ENCODE data around the gene SMIM36.
"Not testable (repeated sequence)": the region's sequence is repeated elsewhere in the genome, so short reads cannot be mapped to it uniquely, and the experiment has no call there.

The SMIM36 gene

DNA sequence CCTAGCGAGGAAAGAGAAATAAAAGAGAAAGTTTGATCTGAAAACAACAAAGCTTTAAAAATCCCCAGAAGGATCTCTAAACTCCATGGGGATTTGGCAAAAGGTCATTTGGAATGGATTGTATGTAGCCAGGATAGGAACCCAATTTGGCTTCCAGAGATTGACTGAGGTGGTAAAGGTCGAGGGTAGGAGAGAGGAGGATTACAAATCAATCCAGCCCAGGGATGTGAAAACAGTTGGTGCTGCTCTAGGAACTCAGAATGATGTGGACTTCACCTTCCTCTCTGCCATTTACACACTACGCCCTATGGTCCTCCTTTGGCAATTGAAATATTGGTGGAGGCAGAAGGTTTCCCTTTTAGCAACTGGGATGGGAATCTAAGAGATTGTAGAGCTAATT lies 18.8 kb upstream of the SMIM36 start:
- no peak overlapping the region for H3K27ac ChIP-seq (ENCODE audit: low read depth, low read length)
- no peaks in the 10 kb centered on the region for H3K27me3 ChIP-seq (ENCODE audit: low read length)

DNA sequence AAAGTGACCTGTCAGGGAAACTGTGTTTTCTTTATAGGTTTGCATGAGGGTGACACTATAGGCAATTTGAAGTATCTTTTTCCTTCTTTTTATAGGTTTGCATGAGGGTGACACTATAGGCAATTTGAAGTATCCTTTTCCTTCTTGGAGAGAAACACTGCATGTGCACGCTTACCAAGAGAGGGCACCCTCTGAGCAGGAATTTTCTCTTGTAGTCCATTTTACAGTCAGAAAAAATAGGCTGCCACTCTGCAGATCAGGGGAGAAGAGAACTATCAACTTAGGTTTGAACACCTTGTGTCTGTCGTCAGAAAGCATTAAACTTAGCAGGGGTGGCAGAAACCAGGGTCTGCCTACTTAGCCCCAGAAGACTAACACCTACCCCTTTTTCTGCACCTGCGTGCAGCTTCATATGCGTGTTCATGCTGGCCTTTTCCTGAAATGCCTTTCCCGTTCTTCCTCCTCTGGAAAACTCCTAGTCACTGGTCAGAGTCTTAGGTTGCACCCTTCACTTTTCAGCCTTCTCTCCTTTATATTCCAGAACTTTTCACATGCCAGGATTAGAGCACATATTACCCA lies 16.4 kb upstream of the SMIM36 start:
- H3K9ac ChIP-seq (ENCODE audit: low read length), result no peak overlapping the region
- no peak overlapping the region for H3K27ac ChIP-seq (ENCODE audit: low read depth, low read length)
- no peaks in the 10 kb centered on the region for H3F3A ChIP-seq (ENCODE audit: insufficient read depth)
- H3K4me2 ChIP-seq (ENCODE audit: low read depth, low read length, poor library complexity, severe bottlenecking), result no peak overlapping the region
- H2AFZ ChIP-seq (ENCODE audit: low read depth, low read length, severe bottlenecking), result no peak overlapping the region
- no peaks in the 10 kb centered on the region for H3K9me2 ChIP-seq (replicated peaks; ENCODE audit: insufficient read depth, low read length)
- H3K4me3 ChIP-seq (ENCODE audit: insufficient read depth, low read length, poor library complexity, severe bottlenecking), result no peak overlapping the region
- H3K79me2 ChIP-seq (ENCODE audit: insufficient read depth, low read length), result no peaks in the 10 kb centered on the region
- H4K20me1 ChIP-seq (ENCODE audit: low read depth, low read length), result no peaks in the 10 kb centered on the region
- TF ChIP-seq CTCF (IDR thresholded peaks at IDR 0.05; ENCODE audit: insufficient read depth, low read length, poor library complexity, severe bottlenecking) (no peak), EZH2phosphoT487 (conservative IDR thresholded peaks at IDR 0.05; ENCODE audit: low read length) (no peak)
- no peaks in the 10 kb centered on the region for H3K36me3 ChIP-seq (ENCODE audit: low read length)
- no peaks in the 10 kb centered on the region for H3K9me3 ChIP-seq (ENCODE audit: insufficient read depth, low read length)
- no peaks in the 10 kb centered on the region for H3K27me3 ChIP-seq (ENCODE audit: low read length)

More for the DNA sequence above, 18.8 kb upstream of the SMIM36 start:
- Histone ChIP-seq H3K36me3 (ENCODE audit: low read length) (no peaks in the 10 kb centered on the region), H3K79me2 (ENCODE audit: insufficient read depth, low read length) (no peaks in the 10 kb centered on the region), H3K9me2 (replicated peaks; ENCODE audit: insufficient read depth, low read length) (no peaks in the 10 kb centered on the region), H2AFZ (ENCODE audit: low read depth, low read length, severe bottlenecking) (no peak overlapping the region), H3F3A (ENCODE audit: insufficient read depth) (no peaks in the 10 kb centered on the region), H3K4me2 (ENCODE audit: low read depth, low read length, poor library complexity, severe bottlenecking) (no peak overlapping the region), H3K9ac (ENCODE audit: low read length) (no peak overlapping the region), H4K20me1 (ENCODE audit: low read depth, low read length) (no peaks in the 10 kb centered on the region), H3K4me3 (ENCODE audit: insufficient read depth, low read length, poor library complexity, severe bottlenecking) (no peak overlapping the region), H3K9me3 (ENCODE audit: insufficient read depth, low read length) (no peaks in the 10 kb centered on the region)
- TF ChIP-seq EZH2phosphoT487 (conservative IDR thresholded peaks at IDR 0.05; ENCODE audit: low read length) (no peak), CTCF (IDR thresholded peaks at IDR 0.05; ENCODE audit: insufficient read depth, low read length, poor library complexity, severe bottlenecking) (no peak)

GRCh38 chr17:55524440-55525220 lies 13.4 kb upstream of the SMIM36 start:
- Histone ChIP-seq H4K20me1 (ENCODE audit: low read depth, low read length) (no peaks in the 10 kb centered on the region), H3K36me3 (ENCODE audit: low read length) (no peaks in the 10 kb centered on the region), H3K27me3 (ENCODE audit: low read length) (no peaks in the 10 kb centered on the region), H3K9ac (ENCODE audit: low read length) (no peak overlapping the region), H3K9me3 (ENCODE audit: insufficient read depth, low read length) (no peaks in the 10 kb centered on the region), H3K9me2 (replicated peaks; ENCODE audit: insufficient read depth, low read length) (no peaks in the 10 kb centered on the region), H3K4me3 (ENCODE audit: insufficient read depth, low read length, poor library complexity, severe bottlenecking) (no peak overlapping the region), H3F3A (ENCODE audit: insufficient read depth) (no peaks in the 10 kb centered on the region), H3K27ac (ENCODE audit: low read depth, low read length) (no peak overlapping the region), H3K4me2 (ENCODE audit: low read depth, low read length, poor library complexity, severe bottlenecking) (no peak overlapping the region), H3K79me2 (ENCODE audit: insufficient read depth, low read length) (no peaks in the 10 kb centered on the region), H2AFZ (ENCODE audit: low read depth, low read length, severe bottlenecking) (no peak overlapping the region)
- TF ChIP-seq EZH2phosphoT487 (conservative IDR thresholded peaks at IDR 0.05; ENCODE audit: low read length) (no peak), CTCF (IDR thresholded peaks at IDR 0.05; ENCODE audit: insufficient read depth, low read length, poor library complexity, severe bottlenecking) (no peak)

DNA sequence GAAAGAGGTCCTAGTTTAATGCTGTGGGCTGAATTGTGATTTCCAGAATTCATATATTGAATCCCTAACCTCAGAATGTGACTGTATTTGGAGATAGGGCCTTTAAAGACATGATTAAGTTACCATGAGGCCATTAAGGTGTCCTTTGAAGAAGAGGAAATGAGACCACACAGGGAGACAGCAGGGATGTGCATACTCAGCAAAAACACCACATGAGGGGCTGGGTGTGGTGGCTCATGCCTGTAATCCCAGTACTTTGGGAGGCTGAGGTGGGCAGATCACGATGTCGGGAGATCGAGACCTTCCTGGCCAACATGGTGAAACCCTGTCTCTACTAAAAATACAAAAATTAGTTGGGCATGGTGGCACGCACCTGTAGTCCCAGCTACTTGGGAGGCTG lies 11.8 kb upstream of the SMIM36 start:
- H3K9me3 ChIP-seq (ENCODE audit: insufficient read depth, low read length); H3K4me2 ChIP-seq (ENCODE audit: low read depth, low read length, poor library complexity, severe bottlenecking); H3K9ac ChIP-seq (ENCODE audit: low read length); H4K20me1 ChIP-seq (ENCODE audit: low read depth, low read length); H3K4me3 ChIP-seq (ENCODE audit: insufficient read depth, low read length, poor library complexity, severe bottlenecking); H2AFZ ChIP-seq (ENCODE audit: low read depth, low read length, severe bottlenecking); H3F3A ChIP-seq (ENCODE audit: insufficient read depth); H3K79me2 ChIP-seq (ENCODE audit: insufficient read depth, low read length); H3K9me2 ChIP-seq (replicated peaks; ENCODE audit: insufficient read depth, low read length); H3K27ac ChIP-seq (ENCODE audit: low read depth, low read length); H3K27me3 ChIP-seq (ENCODE audit: low read length); H3K36me3 ChIP-seq (ENCODE audit: low read length): not testable (repeated sequence)

Data from SU-DHL-6 (cell line).